K562 (cell line): ENCODE data around the gene SNCB. TPM values are rescaled to one million over a fixed set of nuclear protein-coding genes. Genes with fewer than 3 reads are reported as not detected.

ENCODE experiments used
- C11orf30 ChIP-seq: fragments of 450-650 bp; IDR thresholded peaks from 2 replicates; pipeline ENCODE4 v1.6.1; 2016; ENCODE audit warnings: low read depth, mild to moderate bottlenecking
- KAT7 ChIP-seq: sonication (generic); formaldehyde crosslinking; IDR thresholded peaks from 2 replicates; pipeline ENCODE4 v1.8.0; 2022; ENCODE audit warnings: missing genetic modification reagents, mild to moderate bottlenecking, borderline replicate concordance
- LEF1 ChIP-seq: fragments of 450-650 bp; IDR thresholded peaks from 2 replicates; pipeline ENCODE4 v1.6.1; 2016; ENCODE audit warnings: mild to moderate bottlenecking
- MEF2A ChIP-seq: IDR thresholded peaks from 2 replicates; pipeline ENCODE4 v1.6.1; 2011; ENCODE audit warnings: low read depth, mild to moderate bottlenecking, low read length, moderate library complexity; ENCODE audit not compliant: control insufficient read depth
- NCOA2 ChIP-seq, 2 experiments: fragments of 450-650 bp; IDR thresholded peaks; 2 replicates each; pipeline ENCODE4 v1.6.1; 2018; ENCODE audit warnings: mild to moderate bottlenecking in 2 of 2, moderate library complexity in 1 of 2; ENCODE audit not compliant: partially characterized antibody in 2 of 2
- NFE2 ChIP-seq: IDR thresholded peaks from 2 replicates; pipeline ENCODE4 v1.6.1; 2014; ENCODE audit warnings: antibody characterized with exemption, low read depth
- NFE2L1 ChIP-seq: fragments of 450-650 bp; IDR thresholded peaks from 2 replicates; pipeline ENCODE4 v1.6.1; 2016; ENCODE audit warnings: missing genetic modification characterization, low read depth, mild to moderate bottlenecking, missing compliant biosample characterization, moderate library complexity, borderline replicate concordance
- SIN3A ChIP-seq, 2 experiments: fragments of 150-350 bp in 1 of 2; IDR thresholded peaks; 2 replicates each; pipeline ENCODE4 v1.6.1; 2011 to 2016; ENCODE audit warnings: borderline replicate concordance in 2 of 2, low read depth in 2 of 2, low read length in 2 of 2, mild to moderate bottlenecking in 2 of 2, moderate library complexity in 2 of 2; ENCODE audit not compliant: control insufficient read depth in 1 of 2
- SMARCA4 ChIP-seq: fragments of 450-650 bp; IDR thresholded peaks from 2 replicates; pipeline ENCODE4 v1.6.1; 2016
- TAF15 ChIP-seq: fragments of 200-400 bp; formaldehyde crosslinking; IDR thresholded peaks from 2 replicates; pipeline ENCODE4 v1.6.1; 2017; ENCODE audit warnings: mild to moderate bottlenecking, low read depth, low read length, moderate library complexity
- XRCC4 ChIP-seq: IDR thresholded peaks from one replicate; pipeline ENCODE4 v1.6.1; 2011; ENCODE audit not compliant: insufficient read depth, insufficient read length; ENCODE audit errors: extremely low read depth
- XRCC5 ChIP-seq: fragments of 200-400 bp; formaldehyde crosslinking; IDR thresholded peaks from 2 replicates; pipeline ENCODE4 v1.6.1; 2017; ENCODE audit warnings: low read depth, mild to moderate bottlenecking, low read length
- ZNF23 ChIP-seq: fragments of 250-450 bp; sonication (Bioruptor Pico); IDR thresholded peaks from 2 replicates; pipeline ENCODE4 v1.4.0; 2020; ENCODE audit warnings: mild to moderate bottlenecking
- ZNF316 ChIP-seq: fragments of 450-650 bp; IDR thresholded peaks from 2 replicates; pipeline ENCODE4 v1.6.1; 2016
- ZNF408 ChIP-seq: fragments of 250-450 bp; sonication (Bioruptor Pico); IDR thresholded peaks from 2 replicates; pipeline ENCODE4 v1.4.0; 2020; ENCODE audit warnings: low read depth, mild to moderate bottlenecking, moderate library complexity
- ZNF586 ChIP-seq: fragments of 450-650 bp; formaldehyde crosslinking; conservative IDR thresholded peaks from 2 replicates; pipeline ENCODE4 v1.4.0; 2020; ENCODE audit warnings: mild to moderate bottlenecking, moderate library complexity
- polyA plus RNA-seq, 8 experiments: library from polyadenylated mRNA; depleted of rRNA in 4 of 8; stranded (reverse) in 5 of 8; unstranded in 3 of 8; fragments of >200 nt; fragmentation: Nextera tagmentation in 2 of 8; fragmentation: Illumina TruSeq in 1 of 8; extraction: Ambion mirVana in 2 of 8; extraction: Trizol in 1 of 8; gene quantifications; 2 replicates each; pipeline versions ENCODE4 v1.2.1 to v1.2.3, GENCODE V29; 2011 to 2014; ENCODE audit warnings: inconsistent platforms in 1 of 8, missing spikeins in 1 of 8
- total RNA-seq, 7 experiments: library from RNA; depleted of rRNA in 6 of 7; stranded (reverse); fragments of >200 nt in 6 of 7; fragmentation: Illumina TruSeq in 2 of 7; extraction: Trizol in 2 of 7; gene quantifications; 2 replicates each; pipeline versions ENCODE4 v1.2.1 to v1.2.3, GENCODE V29; 2011 to 2021; ENCODE audit warnings: low replicate concordance in 1 of 7
- TF ChIP-seq, protein P1 (sequence below): fragments of 150-350 bp; IDR thresholded peaks from 2 replicates; pipeline ENCODE4 v1.6.1; 2014; ENCODE audit warnings: low read depth, mild to moderate bottlenecking, low read length, borderline replicate concordance
- TF ChIP-seq, protein P2 (sequence below): fragments of 450-650 bp; IDR thresholded peaks from 2 replicates; pipeline ENCODE4 v1.6.1; 2018; ENCODE audit not compliant: partially characterized antibody
- TF ChIP-seq, protein P3 (sequence below): fragments of 250-450 bp; sonication (Bioruptor Pico); IDR thresholded peaks from 2 replicates; pipeline ENCODE4 v1.6.1; 2021; ENCODE audit warnings: mild to moderate bottlenecking
- TF ChIP-seq, protein P4 (sequence below): fragments of 450-650 bp; IDR thresholded peaks from 2 replicates; pipeline ENCODE4 v1.6.1; 2018; ENCODE audit warnings: mild to moderate bottlenecking, low read depth; ENCODE audit not compliant: partially characterized antibody

The SNCB gene
- total and polyA plus RNA-seq, 9 of the 15 experiments (the other 6 are each of a cell fraction or from before 2014, with no cell fraction given), result not detected

DNA sequence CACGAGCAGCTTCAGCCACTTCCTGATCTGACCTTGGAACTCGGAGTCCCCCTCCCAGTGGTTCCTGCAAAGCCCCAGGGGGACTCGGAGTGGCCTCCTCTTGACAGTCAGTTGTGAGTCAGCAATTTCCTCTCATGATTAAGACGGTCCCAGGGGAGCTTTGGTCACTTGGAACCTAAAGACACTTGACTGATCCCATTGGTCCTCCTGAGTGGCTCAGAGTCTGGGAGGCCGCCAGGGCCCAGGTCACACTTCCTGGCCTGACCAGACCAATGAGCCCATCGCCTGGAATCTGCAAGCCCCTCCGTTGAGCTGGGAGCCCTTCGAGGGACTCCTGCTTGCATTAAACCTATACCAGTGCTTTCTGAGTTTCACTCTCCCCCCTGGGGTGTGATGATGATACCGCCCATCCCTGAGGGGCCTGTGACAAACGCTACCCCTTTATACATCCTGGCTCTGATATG, 46.1 kb upstream of the SNCB start (continued):
- TF ChIP-seq, protein P1, sequence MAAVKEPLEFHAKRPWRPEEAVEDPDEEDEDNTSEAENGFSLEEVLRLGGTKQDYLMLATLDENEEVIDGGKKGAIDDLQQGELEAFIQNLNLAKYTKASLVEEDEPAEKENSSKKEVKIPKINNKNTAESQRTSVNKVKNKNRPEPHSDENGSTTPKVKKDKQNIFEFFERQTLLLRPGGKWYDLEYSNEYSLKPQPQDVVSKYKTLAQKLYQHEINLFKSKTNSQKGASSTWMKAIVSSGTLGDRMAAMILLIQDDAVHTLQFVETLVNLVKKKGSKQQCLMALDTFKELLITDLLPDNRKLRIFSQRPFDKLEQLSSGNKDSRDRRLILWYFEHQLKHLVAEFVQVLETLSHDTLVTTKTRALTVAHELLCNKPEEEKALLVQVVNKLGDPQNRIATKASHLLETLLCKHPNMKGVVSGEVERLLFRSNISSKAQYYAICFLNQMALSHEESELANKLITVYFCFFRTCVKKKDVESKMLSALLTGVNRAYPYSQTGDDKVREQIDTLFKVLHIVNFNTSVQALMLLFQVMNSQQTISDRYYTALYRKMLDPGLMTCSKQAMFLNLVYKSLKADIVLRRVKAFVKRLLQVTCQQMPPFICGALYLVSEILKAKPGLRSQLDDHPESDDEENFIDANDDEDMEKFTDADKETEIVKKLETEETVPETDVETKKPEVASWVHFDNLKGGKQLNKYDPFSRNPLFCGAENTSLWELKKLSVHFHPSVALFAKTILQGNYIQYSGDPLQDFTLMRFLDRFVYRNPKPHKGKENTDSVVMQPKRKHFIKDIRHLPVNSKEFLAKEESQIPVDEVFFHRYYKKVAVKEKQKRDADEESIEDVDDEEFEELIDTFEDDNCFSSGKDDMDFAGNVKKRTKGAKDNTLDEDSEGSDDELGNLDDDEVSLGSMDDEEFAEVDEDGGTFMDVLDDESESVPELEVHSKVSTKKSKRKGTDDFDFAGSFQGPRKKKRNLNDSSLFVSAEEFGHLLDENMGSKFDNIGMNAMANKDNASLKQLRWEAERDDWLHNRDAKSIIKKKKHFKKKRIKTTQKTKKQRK, result no peak
- TF ChIP-seq NCOA2 (IDR thresholded peaks at IDR 0.05; ENCODE audit: partially characterized antibody in 2 of 2) (no peak), C11orf30 (peak; percentile 97), KAT7 (CRISPR knock-in tag) (no peak), ZNF586 (CRISPR knock-in tag) (no peak), SMARCA4 (peak; percentile 51; the same call in 1 of the 2 replicates), MEF2A (no peak), TAF15 (no peak), ZNF316 (peak; percentile 98), LEF1 (no peak), NFE2L1 (tag) (peak; percentile 81), XRCC4 (no peak), ZNF408 (CRISPR knock-in tag) (no peak), SIN3A (IDR thresholded peaks at IDR 0.05; ENCODE audit: borderline replicate concordance in 2 of 2, control insufficient read depth in 1 of 2, low read depth in 2 of 2, low read length in 2 of 2) (no peak), NFE2 (peak; percentile 96), XRCC5 (no peak), ZNF23 (CRISPR knock-in tag) (no peak)
- TF ChIP-seq, protein P2, sequence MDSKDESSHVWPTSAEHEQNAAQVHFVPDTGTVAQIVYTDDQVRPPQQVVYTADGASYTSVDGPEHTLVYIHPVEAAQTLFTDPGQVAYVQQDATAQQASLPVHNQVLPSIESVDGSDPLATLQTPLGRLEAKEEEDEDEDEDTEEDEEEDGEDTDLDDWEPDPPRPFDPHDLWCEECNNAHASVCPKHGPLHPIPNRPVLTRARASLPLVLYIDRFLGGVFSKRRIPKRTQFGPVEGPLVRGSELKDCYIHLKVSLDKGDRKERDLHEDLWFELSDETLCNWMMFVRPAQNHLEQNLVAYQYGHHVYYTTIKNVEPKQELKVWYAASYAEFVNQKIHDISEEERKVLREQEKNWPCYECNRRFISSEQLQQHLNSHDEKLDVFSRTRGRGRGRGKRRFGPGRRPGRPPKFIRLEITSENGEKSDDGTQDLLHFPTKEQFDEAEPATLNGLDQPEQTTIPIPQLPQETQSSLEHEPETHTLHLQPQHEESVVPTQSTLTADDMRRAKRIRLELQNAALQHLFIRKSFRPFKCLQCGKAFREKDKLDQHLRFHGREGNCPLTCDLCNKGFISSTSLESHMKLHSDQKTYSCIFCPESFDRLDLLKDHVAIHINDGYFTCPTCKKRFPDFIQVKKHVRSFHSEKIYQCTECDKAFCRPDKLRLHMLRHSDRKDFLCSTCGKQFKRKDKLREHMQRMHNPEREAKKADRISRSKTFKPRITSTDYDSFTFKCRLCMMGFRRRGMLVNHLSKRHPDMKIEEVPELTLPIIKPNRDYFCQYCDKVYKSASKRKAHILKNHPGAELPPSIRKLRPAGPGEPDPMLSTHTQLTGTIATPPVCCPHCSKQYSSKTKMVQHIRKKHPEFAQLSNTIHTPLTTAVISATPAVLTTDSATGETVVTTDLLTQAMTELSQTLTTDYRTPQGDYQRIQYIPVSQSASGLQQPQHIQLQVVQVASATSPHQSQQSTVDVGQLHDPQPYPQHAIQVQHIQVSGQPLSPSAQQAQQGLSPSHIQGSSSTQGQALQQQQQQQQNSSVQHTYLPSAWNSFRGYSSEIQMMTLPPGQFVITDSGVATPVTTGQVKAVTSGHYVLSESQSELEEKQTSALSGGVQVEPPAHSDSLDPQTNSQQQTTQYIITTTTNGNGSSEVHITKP, result peak; percentile 56
- TF ChIP-seq, protein P3, sequence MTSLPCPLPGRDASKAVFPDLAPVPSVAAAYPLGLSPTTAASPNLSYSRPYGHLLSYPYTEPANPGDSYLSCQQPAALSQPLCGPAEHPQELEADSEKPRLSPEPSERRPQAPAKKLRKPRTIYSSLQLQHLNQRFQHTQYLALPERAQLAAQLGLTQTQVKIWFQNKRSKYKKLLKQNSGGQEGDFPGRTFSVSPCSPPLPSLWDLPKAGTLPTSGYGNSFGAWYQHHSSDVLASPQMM (CRISPR knock-in tag), result no peak
- TF ChIP-seq, protein P4, sequence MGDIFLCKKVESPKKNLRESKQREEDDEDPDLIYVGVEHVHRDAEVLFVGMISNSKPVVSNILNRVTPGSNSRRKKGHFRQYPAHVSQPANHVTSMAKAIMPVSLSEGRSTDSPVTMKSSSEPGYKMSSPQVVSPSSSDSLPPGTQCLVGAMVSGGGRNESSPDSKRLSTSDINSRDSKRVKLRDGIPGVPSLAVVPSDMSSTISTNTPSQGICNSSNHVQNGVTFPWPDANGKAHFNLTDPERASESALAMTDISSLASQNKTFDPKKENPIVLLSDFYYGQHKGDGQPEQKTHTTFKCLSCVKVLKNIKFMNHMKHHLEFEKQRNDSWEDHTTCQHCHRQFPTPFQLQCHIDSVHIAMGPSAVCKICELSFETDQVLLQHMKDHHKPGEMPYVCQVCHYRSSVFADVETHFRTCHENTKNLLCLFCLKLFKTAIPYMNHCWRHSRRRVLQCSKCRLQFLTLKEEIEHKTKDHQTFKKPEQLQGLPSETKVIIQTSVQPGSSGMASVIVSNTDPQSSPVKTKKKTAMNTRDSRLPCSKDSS, result no peak
